GM18505 (cell line): ENCODE measurements around the gene GPR37L1.

Experiments used
- ATAC-seq: cut with Tn5 transposase; IDR thresholded peaks from one replicate; pipeline ENCODE4 v1.9.1; 2021; ENCODE audit not compliant: unreplicated experiment
- POLR2A ChIP-seq: IDR thresholded peaks from 4 replicates; pipeline ENCODE4 v1.6.1; 2011; ENCODE audit warnings: borderline replicate concordance; ENCODE audit not compliant: insufficient read depth, insufficient read length; ENCODE audit errors: extremely low read depth

Gene GPR37L1

GRCh38 chr1:202146993-202147392, 24.3 kb downstream of the GPR37L1 start:
- no peak for TF ChIP-seq POLR2A
- no peak for ATAC-seq

- ATAC-seq: no peak
- peak; percentile 19 for TF ChIP-seq POLR2A
Observed at GRCh38 chr1:202148391-202148790, 25.7 kb downstream of the GPR37L1 start.

- no peak for ATAC-seq
- TF ChIP-seq POLR2A: no peak
Observed at GRCh38 chr1:202149566-202149965, 26.8 kb downstream of the GPR37L1 start.

- ATAC-seq: no peak
- TF ChIP-seq POLR2A: no peak
Observed at GRCh38 chr1:202150187-202150586, 27.5 kb downstream of the GPR37L1 start.

GRCh38 chr1:202150602-202151001, 27.9 kb downstream of the GPR37L1 start:
- peak; percentile 30 for TF ChIP-seq POLR2A
- ATAC-seq: no peak

GRCh38 chr1:202151045-202151444, 28.3 kb downstream of the GPR37L1 start:
- no peak for TF ChIP-seq POLR2A
- no peak for ATAC-seq

- no peak for ATAC-seq
- no peak for TF ChIP-seq POLR2A
Observed at GRCh38 chr1:202152399-202152798, 29.7 kb downstream of the GPR37L1 start.

- no peak for TF ChIP-seq POLR2A
- no peak for ATAC-seq
Observed at GRCh38 chr1:202153284-202153683, 30.6 kb downstream of the GPR37L1 start.

- no peak for TF ChIP-seq POLR2A
- ATAC-seq: no peak
Observed at GRCh38 chr1:202154148-202154765, 31.5 kb downstream of the GPR37L1 start.

- ATAC-seq: no peak
- no peak for TF ChIP-seq POLR2A
Observed at GRCh38 chr1:202154766-202155477, 32.2 kb downstream of the GPR37L1 start.

- ATAC-seq: no peak
Observed at GRCh38 chr1:202155478-202156021, 32.8 kb downstream of the GPR37L1 start.

GRCh38 chr1:202156590-202156989, 33.9 kb downstream of the GPR37L1 start:
- ATAC-seq: no peak
- TF ChIP-seq POLR2A: no peak

More at GRCh38 chr1:202155478-202156021, 32.8 kb downstream of the GPR37L1 start:
- TF ChIP-seq POLR2A: no peak

- no peak for TF ChIP-seq POLR2A
- no peak for ATAC-seq
Observed at GRCh38 chr1:202157945-202158344, 35.2 kb downstream of the GPR37L1 start.

- no peak for ATAC-seq
- peak; percentile 37 for TF ChIP-seq POLR2A
Observed at GRCh38 chr1:202158810-202159533, 36.3 kb downstream of the GPR37L1 start.

- no peak for ATAC-seq
- peak; percentile 60 for TF ChIP-seq POLR2A
Observed at GRCh38 chr1:202159534-202160371, 37.0 kb downstream of the GPR37L1 start.
